Upper lobe of right lung (tissue), 1 donor: ENCODE results near the gene BAIAP2L1. TPM values are rescaled to one million over a fixed set of nuclear protein-coding genes. Genes with fewer than 3 reads are reported as not detected.

Experiments
- ATAC-seq: fragments of 200-7000 bp; cut with Tn5 transposase; one replicate; pipeline ENCODE4 v1.9.1; 2020; ENCODE audit warnings: mild to moderate bottlenecking, moderate library complexity
- DNase-seq: peaks from one replicate; pipeline ENCODE4 v3.0.0-alpha.2; 2020
- H3K27ac ChIP-seq: fragments of 200-600 bp; one replicate; pipeline ENCODE4 v1.8.0; 2022
- H3K27me3 ChIP-seq: fragments of 200-600 bp; one replicate; pipeline ENCODE4 v1.8.0; 2022; ENCODE audit warnings: mild to moderate bottlenecking
- H3K36me3 ChIP-seq: fragments of 200-600 bp; one replicate; pipeline ENCODE4 v1.8.0; 2022
- H3K4me1 ChIP-seq: fragments of 200-600 bp; one replicate; pipeline ENCODE4 v1.8.0; 2022
- H3K4me3 ChIP-seq: fragments of 200-600 bp; one replicate; pipeline ENCODE4 v1.8.0; 2022; ENCODE audit warnings: mild to moderate bottlenecking
- H3K9me3 ChIP-seq: fragments of 200-600 bp; one replicate; pipeline ENCODE4 v1.8.0; 2022
- CTCF ChIP-seq: fragments of 200-600 bp; IDR thresholded peaks from one replicate; pipeline ENCODE4 v1.8.0; 2022; ENCODE audit warnings: antibody characterized with exemption
- intact Hi-C: fragments of 100-400 bp; cut with DNase I; formaldehyde crosslinking; loops from one replicate; pipeline ENCODE4 v1.11.0; 2022
- total RNA-seq: library from RNA; stranded (reverse); fragmentation: NEBNext Ultra II Directional; extraction: Animal tissue kit (Norgen Biotek cat#: 25700); gene quantifications from one replicate; pipeline ENCODE4 v1.2.1, GENCODE V29; 2021
- donor health status: DM: no; HTN: yes; CAD: no; lungs with severe emphysema.

The BAIAP2L1 gene
- total RNA-seq, 1 donor from 2014 or later = 22.9 TPM

DNA sequence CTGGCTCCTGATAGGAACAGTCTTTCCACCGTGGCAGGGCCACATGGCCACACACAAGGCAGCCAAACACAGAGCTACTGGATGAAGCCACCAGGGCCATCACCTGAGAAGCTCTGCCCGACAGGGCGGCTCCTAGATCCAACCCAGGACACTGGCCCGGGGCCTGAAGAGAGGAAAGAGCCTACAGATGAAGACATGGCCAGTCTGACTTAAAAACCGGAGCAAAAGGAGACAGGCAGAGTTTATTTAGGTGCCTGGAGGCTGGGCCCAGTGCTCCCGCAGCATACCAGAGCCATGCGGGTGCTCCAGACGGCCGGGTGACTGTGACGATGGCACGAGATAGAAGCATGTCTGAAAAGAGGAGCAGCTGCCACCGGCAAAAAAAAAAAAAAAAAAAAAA lies 152.7 kb downstream of the BAIAP2L1 start:
- TF ChIP-seq CTCF = no peak
- Histone ChIP-seq H3K4me1 (peaks cover 64% of the 10 kb centered on the region), H3K36me3 (peaks cover 7% of the 10 kb centered on the region), H3K4me3 (no peak overlapping the region), H3K9me3 (no peaks in the 10 kb centered on the region), H3K27me3 (no peaks in the 10 kb centered on the region), H3K27ac (peak overlapping the region; percentile 40)
- ATAC-seq (no peak), DNase-seq (no peak)
- intact Hi-C loops = no loop called here

DNA sequence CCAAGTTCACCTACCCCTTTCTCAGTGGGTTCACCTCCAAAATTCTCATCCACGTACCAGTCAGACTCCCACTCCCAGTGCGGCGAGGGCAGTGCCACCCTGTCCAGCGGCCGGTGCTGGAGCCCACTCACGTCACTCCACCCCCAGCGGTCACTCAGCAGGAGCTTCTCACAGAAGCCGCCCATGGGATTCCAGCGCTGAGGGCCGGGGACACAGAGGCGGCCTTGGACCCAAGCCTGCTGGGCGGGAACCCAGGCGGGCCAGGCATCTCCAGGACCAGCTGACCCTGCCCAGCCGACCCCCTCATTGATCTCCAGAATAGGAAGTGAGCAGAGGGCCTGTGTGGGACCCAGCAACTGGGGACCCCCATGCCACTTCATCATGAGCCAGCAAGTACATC lies 156.0 kb downstream of the BAIAP2L1 start:
- H3K27ac ChIP-seq = peak overlapping the region; percentile 65
- ATAC-seq = no peak
- peaks cover 16% of the 10 kb centered on the region for H3K36me3 ChIP-seq
- H3K27me3 ChIP-seq = no peaks in the 10 kb centered on the region
- H3K4me1 ChIP-seq = peaks cover 42% of the 10 kb centered on the region
- no peak overlapping the region for H3K4me3 ChIP-seq
- intact Hi-C loops = no loop called here
- TF ChIP-seq CTCF = no peak
- DNase-seq = no peak
- no peaks in the 10 kb centered on the region for H3K9me3 ChIP-seq

- TF ChIP-seq CTCF = no peak
- Histone ChIP-seq H3K27me3 (no peaks in the 10 kb centered on the region), H3K4me1 (peaks cover 24% of the 10 kb centered on the region), H3K36me3 (peaks cover 33% of the 10 kb centered on the region), H3K9me3 (no peaks in the 10 kb centered on the region), H3K4me3 (no peak overlapping the region), H3K27ac (no peak overlapping the region)
- DNase-seq (no peak), ATAC-seq (no peak)
- intact Hi-C loops = no loop called here
Observed at GRCh38 chr7:98242934-98243333, 158.0 kb downstream of the BAIAP2L1 start.

GRCh38 chr7:98242342-98242741 lies 158.5 kb downstream of the BAIAP2L1 start:
- peaks cover 33% of the 10 kb centered on the region for H3K36me3 ChIP-seq
- H3K27me3 ChIP-seq = no peaks in the 10 kb centered on the region
- TF ChIP-seq CTCF = no peak
- no peak for DNase-seq
- peaks cover 22% of the 10 kb centered on the region for H3K4me1 ChIP-seq
- intact Hi-C loops = no loop called here
- no peak for ATAC-seq
- H3K27ac ChIP-seq = no peak overlapping the region
- no peak overlapping the region for H3K4me3 ChIP-seq
- H3K9me3 ChIP-seq = no peaks in the 10 kb centered on the region

DNA sequence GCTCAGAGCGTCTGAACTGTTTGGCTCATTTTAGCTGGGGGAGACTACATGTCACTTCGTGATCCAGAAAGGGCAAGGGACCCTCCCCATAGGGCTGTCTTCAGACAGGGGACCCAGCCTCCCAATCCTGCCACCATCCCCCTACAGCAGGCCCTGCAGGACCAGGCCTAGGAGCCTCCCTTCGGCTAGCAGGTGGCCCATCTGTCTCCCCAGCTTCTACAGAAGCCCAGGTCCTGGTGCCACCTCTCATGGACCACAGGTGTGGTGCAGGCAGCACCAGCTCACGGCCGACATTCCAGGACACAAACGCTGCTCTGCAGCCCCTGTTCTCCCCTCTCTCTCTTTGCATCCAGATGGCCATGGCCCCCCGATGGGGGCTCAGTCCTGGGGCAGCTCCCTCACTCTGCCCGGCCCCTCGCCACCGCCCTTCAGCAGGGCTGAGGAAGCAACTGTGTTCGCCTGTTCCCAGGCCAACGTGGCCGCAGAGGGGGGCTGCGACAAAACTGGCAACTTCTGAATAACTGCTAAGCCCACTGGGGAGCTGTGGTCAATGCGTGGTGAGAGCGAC lies 159.1 kb downstream of the BAIAP2L1 start:
- ATAC-seq (no peak), DNase-seq (no peak)
- Histone ChIP-seq H3K4me3 (no peak overlapping the region), H3K27ac (no peak overlapping the region), H3K27me3 (no peaks in the 10 kb centered on the region), H3K36me3 (peaks cover 33% of the 10 kb centered on the region), H3K4me1 (peaks cover 16% of the 10 kb centered on the region), H3K9me3 (no peaks in the 10 kb centered on the region)
- intact Hi-C loops = no loop called here
- no peak for TF ChIP-seq CTCF

Other genes with a start within 250 kb of the BAIAP2L1 start
- gene BHLHA15, start 189.7 kb downstream of the BAIAP2L1 start, total RNA-seq = 0.81 TPM
- gene TECPR1, start 148.9 kb downstream of the BAIAP2L1 start, total RNA-seq = 55.2 TPM
- gene BRI3, start 119.4 kb downstream of the BAIAP2L1 start, total RNA-seq = 530 TPM
- gene NPTX2, start 216.2 kb upstream of the BAIAP2L1 start, total RNA-seq = 2.1 TPM